GM21576 (cell line): ENCODE results near the gene ADAMTS17.

Source experiments
- ATAC-seq: cut with Tn5 transposase; IDR thresholded peaks from one replicate; pipeline ENCODE4 v1.9.1; 2021; ENCODE audit warnings: mild to moderate bottlenecking, moderate library complexity; ENCODE audit not compliant: unreplicated experiment

ADAMTS17 gene

DNA sequence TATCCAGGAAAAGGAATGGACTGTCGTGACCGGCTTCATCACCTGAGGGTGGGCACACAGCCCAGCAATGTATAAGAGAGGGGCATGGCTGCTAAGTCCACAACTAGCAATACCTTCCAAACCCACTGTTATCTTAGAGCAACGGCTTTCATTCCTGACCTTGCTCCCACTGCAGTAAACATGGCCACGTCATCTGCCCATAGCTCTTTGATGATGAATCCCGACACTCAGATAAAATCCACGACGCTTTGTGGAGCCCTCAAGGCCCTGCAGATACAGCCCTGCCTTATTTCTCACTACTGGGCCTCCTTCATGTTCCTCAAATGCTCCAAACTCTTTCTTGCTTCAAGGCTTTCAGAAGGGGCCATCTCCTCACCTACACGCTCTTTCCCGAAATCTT is 114.0 kb downstream of the ADAMTS17 start:
- ATAC-seq = no peak

GRCh38 chr15:100226107-100226506 is 115.7 kb downstream of the ADAMTS17 start:
- no peak for ATAC-seq

- no peak for ATAC-seq
Observed at GRCh38 chr15:100224206-100225185, 117.3 kb downstream of the ADAMTS17 start.

DNA sequence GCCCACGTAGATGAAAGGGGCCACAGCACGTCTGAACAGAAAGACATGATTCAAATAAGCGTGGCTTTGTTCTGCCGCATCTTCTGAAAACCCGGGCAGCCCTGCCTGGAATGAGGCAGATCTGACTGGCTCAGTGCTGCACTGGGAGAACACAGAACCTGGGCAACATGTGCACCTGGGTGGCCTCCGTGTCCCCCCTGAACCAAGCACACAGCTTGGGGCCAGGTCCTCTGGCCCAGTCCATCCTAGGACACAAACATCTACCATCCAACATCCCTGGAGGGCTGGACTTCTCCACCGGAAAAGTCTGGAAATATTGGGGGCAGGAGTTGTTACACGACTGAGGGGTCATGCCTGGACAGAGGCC is 119.4 kb downstream of the ADAMTS17 start:
- ATAC-seq = no peak

- ATAC-seq = no peak
Observed at GRCh38 chr15:100221471-100222348, 120.1 kb downstream of the ADAMTS17 start.

DNA sequence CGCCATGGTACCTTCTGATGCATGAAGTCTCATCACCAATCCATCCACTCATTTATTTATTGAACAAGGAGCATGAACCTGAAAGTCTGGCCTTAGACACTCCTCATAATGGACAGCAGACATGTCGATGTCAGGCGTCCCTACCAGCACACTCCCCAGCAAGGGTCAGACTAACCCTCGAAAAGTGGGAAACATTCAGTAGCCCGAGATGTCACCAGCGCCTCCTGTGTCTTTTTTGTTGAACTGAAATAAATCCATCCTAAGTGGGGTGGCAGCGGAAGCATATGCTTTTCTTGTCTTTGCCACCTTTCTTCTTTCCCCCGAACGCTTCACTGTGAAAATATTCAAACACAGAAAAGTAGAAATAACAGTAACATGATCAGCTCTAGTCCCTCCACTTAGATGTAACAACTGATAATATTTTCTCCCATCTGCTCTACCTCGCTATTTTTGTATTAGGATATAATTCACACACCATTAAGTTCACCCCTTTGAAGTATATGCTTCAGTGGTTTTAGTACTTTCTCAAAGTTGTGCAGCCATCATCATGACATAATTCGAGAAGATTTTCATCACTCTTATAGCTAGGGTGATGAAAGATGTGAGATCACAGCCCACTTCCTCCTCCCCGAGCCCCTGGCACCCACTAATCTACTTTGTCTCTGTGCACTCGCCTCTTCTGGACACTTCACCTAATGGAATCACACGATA is 121.6 kb downstream of the ADAMTS17 start:
- no peak for ATAC-seq

GRCh38 chr15:100218434-100218833 is 123.3 kb downstream of the ADAMTS17 start:
- ATAC-seq = no peak

- no peak for ATAC-seq
Observed at GRCh38 chr15:100216182-100216581, 125.6 kb downstream of the ADAMTS17 start.

- ATAC-seq = no peak
Observed at GRCh38 chr15:100215843-100216169, 126.0 kb downstream of the ADAMTS17 start.

GRCh38 chr15:100215031-100215842 is 126.5 kb downstream of the ADAMTS17 start:
- ATAC-seq = no peak

- no peak for ATAC-seq
Observed at GRCh38 chr15:100211855-100212850, 129.6 kb downstream of the ADAMTS17 start.

- ATAC-seq = no peak
Observed at GRCh38 chr15:100210338-100210737, 131.4 kb downstream of the ADAMTS17 start.

DNA sequence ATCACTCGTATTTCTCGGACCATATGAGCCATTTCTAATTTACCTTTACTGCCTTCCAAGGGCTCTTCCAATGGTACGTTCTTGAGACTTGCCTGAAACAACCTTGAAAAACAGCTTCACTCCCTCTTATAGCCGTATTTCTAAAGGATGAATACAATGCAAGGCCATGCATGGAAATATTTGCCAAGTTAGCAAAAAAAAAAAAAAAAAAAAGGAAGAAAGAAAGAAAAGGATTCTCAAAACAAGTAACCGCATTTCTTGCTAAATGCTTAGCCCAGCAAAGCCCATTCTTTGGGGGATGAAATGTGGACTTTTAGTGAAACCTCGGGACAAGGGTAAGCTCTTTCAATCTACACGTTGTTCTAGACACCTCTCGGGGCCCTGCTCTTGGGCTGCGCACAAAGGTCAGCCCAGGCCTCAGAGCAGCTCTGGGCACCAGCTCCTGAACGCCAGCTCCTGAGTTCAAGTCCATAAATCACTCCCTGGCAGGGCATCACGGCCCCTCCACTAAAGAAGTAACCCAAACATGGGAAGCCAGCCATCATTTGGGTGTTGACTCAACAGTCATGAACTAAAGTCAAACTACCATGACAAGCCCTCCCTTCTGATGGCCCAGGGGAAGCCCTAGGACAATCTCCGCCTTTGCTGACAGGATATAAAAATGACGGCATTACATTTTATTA is 132.7 kb downstream of the ADAMTS17 start:
- no peak for ATAC-seq

DNA sequence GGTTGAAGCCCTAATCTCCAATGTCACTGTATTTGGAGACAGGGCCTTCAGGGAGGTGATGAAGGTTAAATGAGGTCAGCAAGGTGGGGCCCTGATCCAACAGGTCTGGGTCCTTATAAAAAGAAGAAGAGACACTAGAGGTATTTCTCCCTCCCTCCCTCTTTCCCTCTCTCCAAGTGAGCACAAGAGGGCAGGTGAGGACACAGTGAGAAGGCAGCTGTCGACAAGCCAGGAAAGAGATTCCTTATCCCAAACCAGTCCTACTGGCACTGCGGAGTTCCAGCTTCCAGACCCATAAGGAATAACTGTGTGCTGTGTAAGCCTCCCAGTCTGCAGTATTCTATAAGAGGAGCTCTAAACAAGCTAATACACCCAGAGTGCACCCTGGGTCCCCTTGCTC is 134.7 kb downstream of the ADAMTS17 start:
- no peak for ATAC-seq

DNA sequence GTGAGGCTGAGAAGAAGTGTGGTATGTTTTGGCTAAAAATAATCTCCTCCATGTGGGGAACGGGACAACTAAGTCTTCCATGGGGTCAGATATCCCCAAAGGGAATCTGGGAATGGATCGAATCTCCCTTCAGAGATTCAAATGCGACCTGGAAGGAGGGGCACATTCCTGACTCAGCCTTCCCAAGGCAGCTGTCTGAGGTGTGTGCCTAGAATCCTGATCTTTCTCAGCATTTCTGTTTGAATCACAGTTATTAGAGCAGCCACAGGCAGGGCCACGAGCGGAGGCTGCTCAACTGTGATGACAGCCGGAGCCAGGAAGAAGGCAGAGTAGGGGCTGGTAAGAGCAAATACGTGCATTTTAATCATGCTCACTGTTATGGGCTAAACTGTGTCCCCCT is 135.1 kb downstream of the ADAMTS17 start:
- no peak for ATAC-seq

- ATAC-seq = no peak
Observed at GRCh38 chr15:100205549-100206295, 136.1 kb downstream of the ADAMTS17 start.

- ATAC-seq = no peak
Observed at GRCh38 chr15:100204771-100205170, 137.0 kb downstream of the ADAMTS17 start.

DNA sequence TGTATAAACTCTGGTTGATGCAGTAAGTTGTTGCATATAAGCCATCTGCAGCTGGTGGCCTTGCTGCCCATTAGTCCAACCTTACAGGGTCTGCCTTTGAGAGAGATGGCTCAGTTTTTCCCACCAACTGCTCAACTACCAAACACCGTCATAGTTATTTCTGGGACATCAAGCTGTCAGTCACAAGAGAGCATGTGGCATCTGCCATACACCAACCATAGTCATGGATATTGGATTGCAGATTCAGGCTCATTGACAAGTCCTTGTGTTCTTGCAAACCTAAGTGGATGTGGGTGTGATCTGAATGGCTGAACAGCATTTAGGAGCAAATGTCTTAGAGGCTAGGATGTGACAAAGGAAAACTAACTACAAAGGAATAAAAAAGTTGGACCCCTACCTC is 137.6 kb downstream of the ADAMTS17 start:
- no peak for ATAC-seq
